Lung (tissue), 12 donors: ENCODE measurements around the gene GALNT2. TPM values are rescaled to one million over a fixed set of nuclear protein-coding genes. Genes with fewer than 3 reads are reported as not detected.

Experiments used
- ATAC-seq: fragments of 200-7000 bp; cut with Tn5 transposase; one replicate; pipeline ENCODE4 v1.9.1; 2020; ENCODE audit warnings: moderate number of reproducible peaks; ENCODE audit not compliant: insufficient read depth, low FRiP score
- DNase-seq, 3 donors: peaks; one replicate each; pipeline ENCODE4 v3.0.0-alpha.2; 2013 to 2017
- H3K27ac ChIP-seq, 2 donors: one replicate each; pipeline ENCODE4 v1.5.1; 2013; ENCODE audit warnings: mild to moderate bottlenecking in 2 of 2, moderate library complexity in 2 of 2, control low read depth in 1 of 2, inconsistent platforms in 1 of 2, low read depth in 1 of 2, low read length in 1 of 2
- H3K27me3 ChIP-seq, 3 donors: one replicate each; pipeline ENCODE4 v1.5.1; 2013; ENCODE audit warnings: low read length in 2 of 3; ENCODE audit not compliant: control insufficient read depth in 3 of 3, insufficient read depth in 3 of 3
- H3K36me3 ChIP-seq, 4 donors: one replicate each; pipeline ENCODE4 v1.5.1; 2013; ENCODE audit warnings: low read length in 4 of 4, mild to moderate bottlenecking in 1 of 4, moderate library complexity in 1 of 4; ENCODE audit not compliant: control insufficient read depth in 4 of 4, insufficient read depth in 4 of 4
- H3K4me1 ChIP-seq, 5 donors: one replicate each; pipeline ENCODE4 v1.5.1; 2013; ENCODE audit warnings: low read length in 5 of 5, mild to moderate bottlenecking in 2 of 5, moderate library complexity in 1 of 5; ENCODE audit not compliant: control insufficient read depth in 5 of 5, insufficient read depth in 5 of 5
- H3K4me3 ChIP-seq: one replicate; pipeline ENCODE4 v1.5.1; 2013; ENCODE audit warnings: mild to moderate bottlenecking, control low read depth, moderate library complexity
- H3K9ac ChIP-seq, 2 donors: one replicate each; pipeline ENCODE4 v1.5.1; 2013; ENCODE audit warnings: low read length in 2 of 2, control low read depth in 1 of 2; ENCODE audit not compliant: insufficient read depth in 1 of 2
- H3K9me3 ChIP-seq, 4 donors: one replicate each; pipeline ENCODE4 v1.5.1; 2013; ENCODE audit warnings: low read length in 3 of 4, mild to moderate bottlenecking in 1 of 4, moderate library complexity in 1 of 4; ENCODE audit not compliant: control insufficient read depth in 4 of 4, insufficient read depth in 3 of 4
- CTCF ChIP-seq: IDR thresholded peaks from 2 replicates; pipeline ENCODE4 v1.5.1; 2012; ENCODE audit warnings: mild to moderate bottlenecking; ENCODE audit errors: control extremely low read depth, extremely low read depth
- WGBS, 2 donors: extraction: QIAGEN DNeasy Blood & Tissue Kit; methylation state at CpG; one replicate each; pipeline ENCODE4 v1.1.7; 2013; 5-methylcytosine and 5-hydroxymethylcytosine counted together
- polyA plus RNA-seq, 2 donors: library from polyadenylated mRNA; stranded (reverse); fragments of 200-250 nt; gene quantifications; one replicate each; pipeline ENCODE4 v1.2.1, GENCODE V29; 2013
- total RNA-seq, 2 donors: library from RNA; depleted of rRNA in 1 of 2; stranded (reverse); fragments of >200 nt in 1 of 2; gene quantifications; one replicate each; pipeline ENCODE4 v1.2.1, GENCODE V29; 2014 to 2021
- donor health status: control.
- donor health status: control.
- donor health status: Bipolar disorder and iron deficiency.
- donor health status: healthy.
- donor health status: DM: yes; HTN: yes; CAD: no.

GALNT2 gene
- total and polyA plus RNA-seq, 4 donors = 23.1 to 101 (median 58.9) TPM

GRCh38 chr1:230043081-230043480, 24.0 kb upstream of the GALNT2 start:
- WGBS, 2 donors = 66 to 67% methylated on average over 3 of the region's 3 CpGs
- no peaks in the 10 kb centered on the region for H3K36me3 ChIP-seq
- DNase-seq = no peak
- H3K9me3 ChIP-seq = no peaks in the 10 kb centered on the region
- no peaks in the 10 kb centered on the region for H3K4me1 ChIP-seq
- H3K9ac ChIP-seq = no peak overlapping the region
- H3K27me3 ChIP-seq = no peaks in the 10 kb centered on the region
- no peak for TF ChIP-seq CTCF
- no peak overlapping the region for H3K4me3 ChIP-seq
- no peak overlapping the region for H3K27ac ChIP-seq
- ATAC-seq = no peak

- H3K36me3 ChIP-seq = no peaks in the 10 kb centered on the region
- ATAC-seq (no peak), DNase-seq (no peak)
- H3K27ac ChIP-seq = no peak overlapping the region
- H3K27me3 ChIP-seq = no peaks in the 10 kb centered on the region
- WGBS, 2 donors = 89 to 95% methylated on average over 7 of the region's 7 CpGs
- TF ChIP-seq CTCF = no peak
- H3K4me3 ChIP-seq = no peak overlapping the region
- no peaks in the 10 kb centered on the region for H3K4me1 ChIP-seq
- no peak overlapping the region for H3K9ac ChIP-seq
- no peaks in the 10 kb centered on the region for H3K9me3 ChIP-seq
Measured at GRCh38 chr1:230044729-230045128, 22.3 kb upstream of the GALNT2 start.

GRCh38 chr1:230047114-230047865, 19.7 kb upstream of the GALNT2 start:
- H3K27ac ChIP-seq = no peak overlapping the region
- H3K36me3 ChIP-seq = no peaks in the 10 kb centered on the region
- H3K9ac ChIP-seq = no peak overlapping the region
- ATAC-seq (no peak), DNase-seq (no peak)
- no peak for TF ChIP-seq CTCF
- H3K9me3 ChIP-seq = no peaks in the 10 kb centered on the region
- H3K4me1 ChIP-seq = no peaks in the 10 kb centered on the region
- WGBS, 2 donors = 48 to 67% methylated on average over 10 of the region's 10 CpGs
- H3K27me3 ChIP-seq = no peaks in the 10 kb centered on the region
- no peak overlapping the region for H3K4me3 ChIP-seq

- H3K4me1 ChIP-seq = no peaks in the 10 kb centered on the region
- H3K36me3 ChIP-seq = no peaks in the 10 kb centered on the region
- H3K4me3 ChIP-seq = no peak overlapping the region
- no peak for ATAC-seq
- H3K9ac ChIP-seq = no peak overlapping the region
- DNase-seq = no peak
- no peaks in the 10 kb centered on the region for H3K9me3 ChIP-seq
- no peaks in the 10 kb centered on the region for H3K27me3 ChIP-seq
- 81 to 91% methylated on average over 2 of the region's 2 CpGs for WGBS, 2 donors
- TF ChIP-seq CTCF = no peak
- H3K27ac ChIP-seq = no peak overlapping the region
Measured at GRCh38 chr1:230048322-230048721, 18.7 kb upstream of the GALNT2 start.
